Stimulated activated naive CD4-positive, alpha-beta T cell treated with Interleukin-2 at 50 U/mL for 16 hours (primary cell): ENCODE data around the gene NCEH1.
A peak's percentile ranks its signal among the peaks of the same experiment; 100 is the strongest.

Experiments
- DNase-seq: peaks from one replicate; lab custom pipeline; 2025; lab: John Stamatoyannopoulos, UW

The NCEH1 gene

DNA sequence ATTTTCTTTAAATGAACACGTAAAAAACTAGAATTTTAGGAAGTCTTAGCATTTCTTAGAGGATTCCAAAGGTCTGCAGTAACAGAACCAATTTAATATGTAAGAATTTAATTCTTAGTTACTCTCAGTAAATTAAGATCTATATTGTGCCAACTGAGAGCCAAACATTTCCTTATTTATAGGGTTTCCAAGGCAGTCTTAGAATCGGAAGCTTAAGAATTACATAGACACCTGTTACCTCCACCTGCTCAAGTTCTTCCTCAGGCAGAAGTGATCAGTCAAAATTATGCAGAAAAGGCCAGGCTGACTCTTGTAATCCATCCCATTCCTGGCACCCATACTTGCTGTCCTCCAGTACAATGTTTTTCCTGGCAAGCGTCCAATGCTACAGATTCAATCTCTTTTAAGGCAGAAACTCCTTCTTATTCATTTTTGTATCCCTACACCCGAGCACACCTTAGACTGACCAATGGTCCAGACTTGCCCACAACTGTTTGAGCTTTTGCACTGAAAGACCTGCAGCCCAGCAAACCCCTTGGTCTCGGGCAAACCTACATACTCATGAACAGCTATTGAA lies 64.3 kb downstream of the NCEH1 start:
- DNase-seq: no peak

DNA sequence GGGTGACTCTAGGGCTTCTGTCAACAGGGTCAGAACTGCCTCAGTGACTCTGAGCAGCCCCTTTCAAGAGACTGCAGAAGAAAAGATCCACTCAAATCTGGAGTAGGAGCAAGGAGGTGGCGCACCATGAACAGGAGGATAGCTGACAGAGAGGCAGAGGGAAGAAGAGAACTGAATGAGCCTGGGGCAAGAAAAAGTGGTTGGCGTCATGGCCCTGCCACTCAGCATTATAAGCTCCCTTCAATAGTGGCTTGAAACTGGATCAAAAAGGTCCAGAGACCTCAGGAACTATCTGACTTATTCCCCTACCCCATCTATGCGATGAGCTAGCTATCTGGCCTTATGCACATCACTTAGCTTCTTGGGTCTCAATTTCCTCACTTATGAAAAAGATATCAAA lies 66.6 kb downstream of the NCEH1 start:
- no peak for DNase-seq

DNA sequence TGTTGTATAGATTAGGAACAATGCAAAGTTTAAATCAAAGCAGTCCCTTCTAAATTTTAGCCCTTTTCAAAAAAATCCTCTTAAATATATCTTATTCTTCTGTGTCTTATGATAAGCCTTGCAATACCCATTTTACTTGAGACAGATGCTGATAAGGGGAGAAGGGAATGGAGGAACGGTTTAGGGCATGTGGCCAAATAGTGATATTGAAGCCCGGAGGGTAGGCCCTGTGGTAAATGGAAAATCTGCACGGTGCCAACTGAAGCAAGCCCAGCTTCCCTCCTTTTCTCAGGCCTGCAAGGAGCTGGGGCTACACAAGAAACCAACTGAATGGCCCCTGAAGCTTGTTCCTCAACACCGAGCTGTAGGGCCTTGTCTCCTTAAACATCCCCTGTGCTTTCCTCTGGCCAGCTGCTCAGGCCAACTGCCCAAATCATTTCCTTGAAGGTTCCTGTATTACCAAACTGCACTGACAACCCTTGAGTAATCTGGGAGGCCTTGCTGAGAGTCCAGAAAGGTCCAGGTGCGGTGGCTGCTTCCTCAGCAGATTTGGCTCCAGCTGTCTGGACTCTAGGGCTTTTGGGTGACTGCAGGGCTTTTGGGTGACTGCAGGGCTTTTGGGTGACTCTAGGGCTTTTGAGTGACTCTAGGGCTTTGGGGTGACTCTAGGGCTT lies 67.2 kb downstream of the NCEH1 start:
- no peak for DNase-seq

DNA sequence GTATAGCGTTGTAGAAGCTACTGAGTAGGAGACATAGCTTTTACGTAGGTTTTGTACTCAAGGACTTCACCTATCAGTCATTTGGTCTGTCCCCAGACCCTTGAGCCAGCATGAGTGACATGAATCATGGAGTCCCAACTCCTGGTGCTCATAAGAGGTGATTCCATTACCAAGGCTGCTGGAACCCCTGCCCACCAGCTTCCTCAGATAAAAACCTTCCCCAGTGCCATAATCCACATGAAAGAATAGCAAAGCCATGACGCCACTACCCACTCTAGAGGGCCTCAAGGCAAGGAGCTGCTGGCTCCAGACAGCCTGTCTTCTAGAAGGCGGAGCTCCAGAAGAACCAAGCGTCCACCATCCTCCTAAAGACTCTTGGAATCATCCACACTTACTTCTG lies 69.6 kb downstream of the NCEH1 start:
- no peak for DNase-seq

DNA sequence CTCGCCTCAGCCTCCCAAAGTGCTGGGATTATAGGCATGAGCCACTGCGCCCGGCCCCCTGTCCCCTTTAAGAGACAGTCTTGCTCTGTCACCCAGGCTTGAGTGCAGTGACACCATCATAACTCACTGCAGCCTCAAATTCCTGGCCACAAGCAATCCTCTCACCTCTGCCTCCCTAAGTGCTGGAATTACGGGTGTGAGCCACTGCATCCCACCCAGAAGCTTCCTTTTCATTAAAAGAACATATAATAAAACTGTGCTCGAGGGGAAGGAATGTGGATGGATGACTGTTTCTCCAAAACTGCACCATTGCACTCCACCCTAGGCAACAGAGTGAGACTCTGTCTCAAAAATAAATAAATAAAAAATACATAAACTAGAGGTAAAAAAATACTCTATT lies 70.1 kb downstream of the NCEH1 start:
- no peak for DNase-seq

DNA sequence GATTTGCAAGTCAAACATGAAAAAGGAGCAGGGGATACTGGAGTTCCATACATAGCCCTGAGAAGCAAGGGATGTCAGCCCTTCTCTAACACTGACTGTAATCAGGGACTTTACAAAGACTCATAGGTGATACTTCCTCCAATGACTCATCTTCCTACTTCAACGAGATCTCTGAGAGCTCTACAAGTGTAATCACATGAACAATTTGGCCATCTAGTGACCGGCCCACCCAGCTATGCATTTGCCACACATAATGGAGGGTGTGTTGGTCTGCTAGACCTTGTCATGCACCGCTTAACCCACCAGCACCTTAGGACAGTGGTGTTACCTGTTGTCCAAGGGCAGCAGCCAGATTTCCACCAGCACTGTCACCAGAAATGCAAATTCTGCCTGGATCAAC lies 75.3 kb downstream of the NCEH1 start:
- DNase-seq: no peak

DNA sequence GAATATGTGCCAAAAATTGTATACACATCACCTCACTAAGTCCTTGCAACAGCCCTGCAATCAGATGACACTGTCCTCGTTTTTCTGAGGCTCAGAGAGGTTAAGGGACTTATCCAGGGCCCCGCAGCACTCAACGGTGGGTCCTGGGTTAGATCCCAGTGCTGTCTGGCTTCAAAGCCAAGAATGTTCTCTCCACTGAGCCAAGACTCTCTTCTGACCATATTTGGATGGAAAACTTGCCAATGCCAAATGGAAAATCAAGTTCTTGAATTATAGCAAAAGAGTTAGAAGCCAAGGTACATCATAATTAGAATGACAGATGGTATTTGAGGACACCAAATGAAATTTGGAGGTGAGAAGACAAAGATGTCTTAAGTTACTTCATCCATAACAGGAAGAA lies 75.9 kb downstream of the NCEH1 start:
- no peak for DNase-seq

DNA sequence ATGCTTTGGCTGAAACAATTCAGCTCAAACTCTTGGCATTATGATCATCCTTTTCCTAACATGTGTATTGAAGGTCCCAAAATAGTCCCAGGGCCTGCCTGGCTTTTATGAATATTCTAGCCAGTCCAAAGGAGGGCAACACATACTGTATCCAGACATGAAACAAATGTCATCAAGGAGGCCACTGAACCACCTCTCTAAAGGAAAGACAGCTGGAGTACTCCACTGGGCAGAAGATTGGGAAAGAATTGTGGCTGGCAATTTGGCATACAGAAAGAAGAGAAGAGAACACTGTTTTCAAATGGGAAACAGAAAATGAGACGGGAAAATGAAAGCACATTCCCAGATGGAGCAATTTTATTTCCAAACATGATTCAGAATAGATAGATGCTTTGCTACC lies 80.6 kb downstream of the NCEH1 start:
- no peak for DNase-seq

DNA sequence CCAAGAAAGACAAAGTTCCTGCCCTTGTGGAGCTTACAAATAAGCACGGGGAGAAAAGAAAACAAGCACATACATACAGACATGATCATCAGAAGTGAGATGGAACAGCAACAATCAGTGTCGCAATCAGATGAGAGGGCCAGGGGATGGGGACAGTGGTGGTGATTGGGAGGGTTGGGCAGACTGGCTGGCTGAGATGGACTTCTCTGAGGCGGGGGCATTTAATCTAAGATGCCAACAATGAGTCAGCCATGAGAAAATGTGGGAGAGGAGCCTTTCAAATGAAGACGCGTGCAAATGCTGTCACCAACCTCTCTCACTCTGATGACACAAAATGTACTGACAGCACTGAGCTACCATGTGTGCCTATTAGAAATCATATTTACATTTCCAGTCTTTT lies 81.4 kb downstream of the NCEH1 start:
- no peak for DNase-seq

DNA sequence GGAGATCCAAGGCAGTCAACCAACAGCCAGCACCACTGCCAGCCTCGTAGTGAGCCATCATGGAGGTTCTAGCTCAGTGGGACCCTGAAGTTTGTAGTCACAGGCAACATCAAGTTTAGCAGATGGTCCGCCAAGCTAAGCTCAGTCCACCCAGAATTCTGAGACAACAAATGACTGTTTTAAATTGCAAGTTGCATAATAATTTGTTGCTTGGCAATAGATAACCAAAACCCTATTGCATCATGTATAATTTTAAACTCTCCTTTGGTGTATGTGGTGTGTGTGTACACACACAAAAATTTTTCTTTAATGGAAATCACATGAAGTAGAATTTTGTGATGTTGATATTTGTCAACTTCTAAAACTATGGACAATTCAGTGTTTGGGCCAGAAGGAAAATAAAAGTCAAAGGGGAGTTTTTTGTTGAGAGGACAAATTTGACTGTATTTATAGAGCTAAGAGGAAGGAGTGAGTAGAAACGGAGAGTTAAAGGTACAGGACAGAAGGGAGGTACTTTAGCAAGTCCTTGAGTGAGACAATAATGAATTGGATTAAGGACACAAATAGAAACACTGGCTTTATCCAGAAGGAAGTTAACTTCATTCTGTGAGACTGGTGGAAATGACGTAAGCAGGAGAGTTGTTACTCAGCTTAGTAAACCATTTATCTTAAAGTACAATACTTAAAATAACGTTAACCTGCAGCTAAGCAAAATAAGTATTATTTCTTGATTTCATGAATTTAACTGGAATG lies 83.6 kb downstream of the NCEH1 start:
- DNase-seq: no peak

DNA sequence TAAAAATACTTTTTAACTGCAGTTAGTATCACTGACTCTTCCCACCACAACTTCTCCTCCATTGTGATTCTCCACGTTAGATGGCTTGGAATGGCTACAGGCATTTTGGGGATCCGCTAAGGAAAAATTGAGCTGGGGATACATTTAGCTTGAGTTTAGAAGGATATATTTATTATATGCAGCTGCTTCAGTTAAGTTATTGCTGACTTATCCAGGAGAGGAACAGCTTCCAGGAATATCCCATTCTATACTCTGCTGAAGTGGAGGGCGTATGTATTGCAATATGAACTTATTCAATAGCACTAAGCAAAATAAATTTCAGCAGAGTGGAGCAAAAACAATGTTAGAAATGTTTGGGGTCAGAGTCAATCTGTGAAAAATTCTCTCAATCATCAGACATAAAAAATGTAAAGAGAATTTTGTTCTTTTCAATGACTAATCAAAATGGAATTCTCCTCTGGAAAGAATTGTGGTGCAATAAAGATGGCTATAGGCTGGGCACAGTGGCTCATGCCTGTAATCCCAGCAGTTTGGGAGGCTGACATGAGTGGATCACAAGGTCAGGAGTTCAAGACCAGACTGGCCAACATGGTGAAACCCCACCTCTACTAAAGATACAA lies 84.7 kb downstream of the NCEH1 start:
- no peak for DNase-seq

DNA sequence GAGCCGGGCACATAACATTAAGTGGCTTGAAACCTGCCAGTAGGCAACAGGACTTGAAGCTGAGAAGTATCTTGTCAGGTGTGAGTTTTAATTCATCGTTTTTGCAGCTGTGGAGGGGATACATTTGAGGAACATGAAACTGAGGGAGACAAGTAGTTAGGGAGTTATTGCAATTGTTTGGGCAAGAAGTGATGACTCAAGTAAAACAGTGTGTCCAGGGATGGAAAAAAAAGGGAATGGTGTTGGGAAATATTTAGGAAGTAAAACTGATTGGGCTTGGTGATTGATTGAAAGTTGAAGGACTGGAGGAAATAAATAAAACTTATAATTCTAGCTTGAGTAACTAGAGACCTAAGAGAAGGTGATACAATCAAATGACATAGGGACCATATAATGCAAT lies 85.5 kb downstream of the NCEH1 start:
- no peak for DNase-seq

DNA sequence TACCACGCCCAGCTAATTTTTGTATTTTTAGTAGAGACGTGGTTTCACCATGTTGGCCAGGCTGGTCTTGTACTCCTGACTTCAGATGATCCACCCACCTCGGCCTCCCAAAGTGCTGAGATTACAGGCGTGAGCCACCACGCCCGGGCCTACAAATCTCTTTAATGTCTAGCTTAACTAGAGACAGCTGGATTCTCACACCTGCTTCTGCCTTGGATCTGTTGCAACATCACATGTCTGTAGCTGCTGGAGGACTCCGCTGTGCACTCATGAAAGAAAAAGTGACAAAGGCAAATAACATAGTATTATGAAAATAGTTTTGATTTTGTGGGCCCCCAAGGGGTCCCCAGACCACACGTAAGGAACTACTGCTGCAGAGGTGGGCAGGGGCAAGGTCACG lies 85.9 kb downstream of the NCEH1 start:
- no peak for DNase-seq

DNA sequence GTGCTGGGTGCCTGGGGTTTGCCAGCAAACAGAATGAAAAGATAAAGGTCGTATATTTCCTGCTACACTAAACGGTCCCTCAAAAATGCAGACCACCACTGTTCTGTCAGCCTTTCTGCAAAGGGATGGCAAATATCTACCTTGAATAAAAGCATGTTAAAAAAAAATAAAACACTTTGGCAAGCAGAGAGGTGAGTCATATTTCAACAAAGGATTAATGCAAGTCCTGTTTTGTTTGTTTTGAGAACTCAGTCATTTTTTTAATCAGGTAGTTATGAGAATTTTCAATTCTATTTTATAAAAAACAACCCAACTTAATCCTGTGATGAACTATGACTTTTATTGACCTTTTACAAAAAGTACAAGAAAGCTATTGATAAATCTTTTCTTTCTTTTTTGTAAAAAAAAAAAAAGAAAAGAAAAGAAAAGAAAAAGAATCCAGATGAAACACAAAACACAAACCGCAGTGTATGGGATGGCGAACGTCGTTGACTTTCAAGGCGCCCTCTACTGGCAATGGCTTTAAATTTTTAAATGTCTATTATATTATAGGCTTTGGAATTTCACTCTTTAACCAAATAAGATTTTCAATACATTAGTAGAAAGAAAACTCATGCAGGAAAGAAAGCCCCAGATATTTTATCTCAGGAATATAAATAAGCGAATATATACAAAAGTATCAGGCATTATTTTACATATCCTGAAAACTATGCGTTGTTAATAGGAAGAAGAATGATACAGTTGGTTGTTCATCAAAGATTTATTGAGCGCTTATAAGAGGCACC lies 87.8 kb downstream of the NCEH1 start:
- peak; percentile 5 for DNase-seq

DNA sequence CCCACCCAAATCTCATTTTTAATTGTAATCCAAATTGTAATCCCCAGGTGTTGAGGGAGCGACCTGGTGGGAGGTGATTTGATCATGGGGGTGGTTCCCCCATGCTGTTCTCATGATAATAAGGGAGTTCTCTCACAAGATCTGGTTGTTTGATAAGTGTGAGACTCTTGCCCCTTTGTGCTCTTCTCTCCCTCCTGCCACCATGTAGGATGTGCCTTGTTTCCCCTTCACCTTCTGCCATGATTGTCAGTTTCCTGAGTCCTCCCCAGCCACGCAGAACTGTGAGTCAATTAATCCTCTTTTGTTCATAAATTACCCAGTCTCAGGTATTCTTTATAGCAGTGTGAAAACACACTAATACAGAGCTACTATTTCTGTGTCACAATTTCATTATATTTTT lies 88.7 kb downstream of the NCEH1 start:
- no peak for DNase-seq

DNA sequence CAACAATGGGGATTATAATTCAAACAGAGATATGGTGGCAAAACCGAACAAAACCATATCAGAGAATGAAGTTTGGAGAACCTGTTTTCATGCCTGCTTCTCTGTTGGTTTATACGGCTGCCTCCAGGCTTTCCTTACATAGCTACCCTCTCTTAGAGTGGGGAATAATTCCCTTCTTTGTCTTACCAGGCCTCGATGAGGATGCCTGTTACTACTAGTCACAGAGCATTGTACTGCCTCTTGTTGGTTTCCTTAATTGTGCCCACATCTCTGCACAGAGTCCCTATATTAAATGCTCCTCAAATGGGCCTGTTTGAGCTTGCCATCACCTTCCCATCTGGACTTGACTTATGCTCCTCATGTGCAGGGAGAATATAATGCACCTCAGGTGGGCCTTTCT lies 92.9 kb downstream of the NCEH1 start:
- DNase-seq: no peak

DNA sequence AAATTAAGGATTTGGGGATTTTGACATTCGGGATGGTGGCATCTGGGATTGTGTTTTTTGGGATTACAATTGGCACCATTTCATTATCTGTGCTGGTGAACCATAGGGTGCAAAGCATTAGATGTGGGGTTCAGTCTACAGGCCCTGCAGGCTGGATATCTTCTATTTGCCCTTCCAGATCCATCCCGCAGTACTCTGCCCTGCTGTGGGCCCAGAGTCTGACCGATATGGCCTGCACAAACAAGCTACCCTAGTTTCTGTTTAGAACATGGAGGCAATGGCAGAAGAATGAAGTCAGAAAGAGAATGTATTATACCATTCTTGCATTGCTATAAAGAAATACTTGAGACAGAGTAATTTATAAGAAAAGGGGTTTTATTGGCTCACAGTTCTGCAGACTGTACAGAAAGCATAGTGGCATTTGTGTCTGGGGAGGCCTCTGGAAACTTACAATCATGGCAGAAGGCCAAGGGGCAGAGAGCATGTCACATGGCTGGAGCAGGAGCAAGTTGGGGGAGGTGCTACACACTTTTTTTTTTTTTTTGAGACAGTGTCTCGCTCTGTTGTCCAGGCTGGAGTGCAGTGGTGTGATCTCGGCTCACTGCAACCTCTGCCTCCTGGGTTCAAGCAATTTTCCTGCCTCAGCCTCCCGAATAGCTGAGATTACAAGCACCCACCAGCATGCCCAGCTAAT lies 93.7 kb downstream of the NCEH1 start:
- no peak for DNase-seq

DNA sequence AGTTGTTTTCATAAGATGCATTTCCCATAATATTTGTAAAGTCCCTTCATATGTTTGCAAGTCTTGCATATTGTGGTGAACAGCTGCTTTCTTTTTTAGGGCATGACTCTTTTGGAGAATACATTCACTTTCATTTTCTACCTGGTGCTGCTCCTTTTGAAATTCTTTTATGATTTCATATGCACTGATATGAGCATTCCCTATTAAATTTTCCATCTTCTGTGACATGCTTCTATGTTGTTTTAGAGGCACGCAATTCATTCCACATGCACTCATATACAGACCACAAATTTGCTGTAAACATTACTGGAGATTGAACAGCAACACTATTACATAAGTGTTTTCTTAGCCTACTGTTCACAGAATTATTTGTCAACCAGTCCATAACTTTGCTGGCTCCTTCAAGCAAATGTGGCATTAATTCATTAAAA lies 94.8 kb downstream of the NCEH1 start:
- no peak for DNase-seq

DNA sequence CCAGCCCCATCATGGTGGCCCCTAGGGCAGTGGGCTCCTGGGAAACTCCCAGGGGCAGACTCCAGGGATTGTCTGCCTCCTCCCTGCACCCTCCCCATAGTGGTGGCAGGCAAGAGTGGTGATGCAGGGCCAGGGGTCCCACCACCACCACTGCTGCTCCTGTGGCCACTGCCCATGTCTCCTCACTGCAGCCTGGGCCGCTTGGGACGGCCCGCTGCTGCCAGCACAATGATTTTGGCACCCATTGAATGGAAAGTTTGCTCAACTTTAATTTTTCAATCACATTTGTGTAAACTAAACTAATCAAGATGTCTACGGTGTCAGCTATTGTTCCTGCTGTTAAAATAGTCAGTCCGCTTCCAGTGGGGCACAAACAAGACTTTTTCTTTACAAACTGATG lies 95.6 kb downstream of the NCEH1 start:
- no peak for DNase-seq

DNA sequence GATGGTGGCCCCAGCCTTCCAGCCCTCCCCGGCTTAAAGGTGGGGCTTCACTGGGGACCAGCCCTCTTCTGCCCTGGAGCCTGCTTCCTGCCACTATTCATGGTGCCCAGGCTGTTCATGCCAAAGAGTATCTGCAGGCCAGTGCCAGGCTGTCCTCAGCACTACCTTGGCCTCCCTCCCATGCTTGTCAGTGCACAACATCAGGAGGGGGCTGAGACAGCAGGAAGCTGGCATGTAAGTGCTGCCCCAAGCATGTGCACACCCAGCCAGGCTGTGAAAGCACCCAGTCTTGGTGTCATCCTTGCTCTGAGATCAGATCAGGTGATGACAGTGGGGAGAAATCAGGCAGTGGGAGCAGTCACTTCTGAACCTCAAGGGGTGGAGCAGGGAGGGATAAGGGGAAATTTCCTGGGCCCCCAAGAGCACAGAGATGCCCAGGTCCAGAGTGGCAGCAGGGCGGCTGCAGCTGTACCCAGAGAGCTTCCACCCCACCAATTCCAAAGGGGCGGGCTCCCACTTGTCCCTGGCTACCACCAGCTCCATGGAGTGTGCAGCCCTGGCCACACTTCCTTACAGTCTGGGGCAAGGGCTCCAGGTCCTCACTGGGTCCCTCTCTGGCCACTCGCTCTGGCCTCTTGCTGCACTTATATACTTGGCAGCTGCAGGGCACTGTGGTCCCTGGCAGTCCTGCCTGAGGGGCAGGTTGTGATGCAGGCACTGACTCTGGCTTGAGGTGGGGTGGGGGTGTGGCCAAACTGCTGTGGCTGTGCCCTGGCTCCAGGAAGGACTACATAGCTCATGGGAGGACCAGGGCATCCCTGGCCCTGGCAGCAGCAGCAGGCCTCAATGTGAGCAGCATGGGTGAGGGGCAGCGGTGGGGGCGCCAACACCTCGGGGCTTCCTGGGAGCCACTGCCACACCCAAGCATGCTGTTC lies 96.3 kb downstream of the NCEH1 start:
- no peak for DNase-seq

DNA sequence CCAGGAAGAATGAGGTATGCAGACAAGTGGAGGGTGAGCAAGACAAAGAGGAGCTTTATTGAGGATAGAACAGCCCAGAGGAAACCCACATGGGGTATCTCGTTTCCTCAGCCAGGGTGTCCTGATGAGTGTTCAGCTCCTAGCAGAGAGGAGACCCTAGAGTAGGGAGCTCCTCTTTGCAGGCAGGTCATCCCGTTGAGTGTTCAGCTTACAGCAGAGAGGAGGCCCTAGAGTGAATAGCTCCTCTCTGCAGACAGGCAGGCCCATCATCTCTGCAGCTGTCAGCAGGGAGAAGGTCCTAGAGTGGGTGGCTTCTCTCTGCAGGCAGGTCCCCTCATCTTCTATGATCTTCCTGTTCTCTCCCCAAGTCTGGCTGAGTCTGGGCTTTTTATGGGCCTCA lies 97.0 kb downstream of the NCEH1 start:
- no peak for DNase-seq
